ENCODE measurements around the gene LRRC4C. TPM values are rescaled to one million over a fixed set of nuclear protein-coding genes. Genes with fewer than 3 reads are reported as not detected.

The LRRC4C gene
- total RNA-seq: not detected in 2 replicates

- DNase-seq (ENCODE audit: low read depth, low spot score): no peak
Observed at GRCh38 chr11:41459465-41460401, at the start of gene LRRC4C. Gene LRRC4C, minus strand, starts transcription at chr11:41459652.

GRCh38 chr11:41508121-41508520 is 48.7 kb upstream of the LRRC4C start:
- no peak for DNase-seq (ENCODE audit: low read depth, low spot score)

DNA sequence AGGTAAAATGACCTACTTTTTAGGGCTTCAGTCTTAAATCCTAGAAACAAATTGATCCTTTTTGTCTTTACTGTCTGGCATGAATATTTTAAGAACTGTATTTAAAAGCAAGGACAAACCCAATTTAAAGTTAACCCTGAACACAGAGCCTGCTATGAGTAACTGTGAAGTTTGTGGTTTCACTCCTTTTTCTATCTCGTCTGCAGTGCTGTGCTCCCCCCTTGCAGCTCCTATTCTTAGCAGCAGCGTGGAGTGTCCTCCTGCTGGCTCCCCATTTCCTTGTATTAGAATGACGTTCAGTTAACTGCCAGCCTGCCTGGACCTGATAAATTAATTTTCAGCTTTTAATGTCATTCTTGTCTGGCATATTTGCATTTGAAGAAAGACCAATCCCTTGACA is 40.0 kb upstream of the LRRC4C start:
- no peak for DNase-seq (ENCODE audit: low read depth, low spot score)

DNA sequence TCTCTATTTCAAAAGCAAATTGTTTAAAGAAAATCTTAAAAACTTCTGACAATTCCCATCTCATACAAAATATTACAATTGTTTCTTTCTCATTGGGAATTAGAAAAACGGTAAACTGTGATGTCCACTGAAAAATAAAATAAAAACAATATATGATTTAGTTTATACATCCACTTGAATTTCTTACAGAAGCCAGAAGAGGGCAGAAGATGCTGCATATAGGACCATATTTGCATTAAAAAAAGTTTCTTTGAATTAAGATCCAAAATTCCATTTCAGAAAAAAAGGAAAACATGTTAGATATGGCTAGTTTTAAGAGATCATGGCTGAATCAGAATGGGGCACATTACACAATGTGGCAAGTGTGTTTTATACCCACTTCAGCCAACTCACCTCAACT is 39.3 kb upstream of the LRRC4C start:
- DNase-seq (ENCODE audit: low read depth, low spot score): no peak

DNA sequence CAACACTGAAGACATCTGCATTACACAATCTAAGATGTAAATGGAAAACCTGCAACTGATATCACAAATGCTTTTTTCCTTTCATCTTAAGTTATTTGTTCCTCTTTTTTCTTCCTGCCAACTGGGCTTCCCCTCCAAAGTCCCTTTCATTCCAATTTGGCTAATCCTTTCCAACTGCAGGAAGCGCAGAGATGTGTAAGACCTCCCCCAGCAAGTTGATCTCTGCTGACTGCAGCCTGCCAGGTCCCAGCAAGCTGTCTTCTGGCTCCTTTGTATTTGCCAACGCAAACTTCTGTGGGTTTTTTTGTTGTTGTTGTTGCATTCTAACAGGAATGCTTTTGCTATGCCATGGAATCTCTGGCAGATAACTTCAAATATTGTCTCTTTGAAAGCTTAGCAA is 38.5 kb upstream of the LRRC4C start:
- no peak for DNase-seq (ENCODE audit: low read depth, low spot score)

DNA sequence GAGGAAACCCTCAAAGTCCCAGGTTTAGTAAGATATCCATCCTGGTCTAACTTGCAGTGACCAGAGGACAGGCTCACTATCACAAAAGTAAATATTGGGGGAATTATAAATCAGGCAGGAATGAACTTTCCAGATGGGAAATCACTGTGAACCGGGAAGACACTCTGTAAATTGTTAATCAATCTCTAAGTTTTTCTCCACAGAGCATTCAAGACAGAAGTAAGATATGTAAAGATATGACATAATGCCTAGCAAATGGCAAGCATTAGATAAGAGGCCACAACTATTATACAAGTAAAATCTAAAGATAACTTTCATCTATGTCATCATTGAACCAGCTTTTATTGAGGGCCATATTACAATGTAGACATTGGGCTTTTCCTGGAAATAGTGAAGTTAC is 35.3 kb upstream of the LRRC4C start:
- no peak for DNase-seq (ENCODE audit: low read depth, low spot score)

- no peak for DNase-seq (ENCODE audit: low read depth, low spot score)
Observed at GRCh38 chr11:41486424-41486823, 27.0 kb upstream of the LRRC4C start.

DNA sequence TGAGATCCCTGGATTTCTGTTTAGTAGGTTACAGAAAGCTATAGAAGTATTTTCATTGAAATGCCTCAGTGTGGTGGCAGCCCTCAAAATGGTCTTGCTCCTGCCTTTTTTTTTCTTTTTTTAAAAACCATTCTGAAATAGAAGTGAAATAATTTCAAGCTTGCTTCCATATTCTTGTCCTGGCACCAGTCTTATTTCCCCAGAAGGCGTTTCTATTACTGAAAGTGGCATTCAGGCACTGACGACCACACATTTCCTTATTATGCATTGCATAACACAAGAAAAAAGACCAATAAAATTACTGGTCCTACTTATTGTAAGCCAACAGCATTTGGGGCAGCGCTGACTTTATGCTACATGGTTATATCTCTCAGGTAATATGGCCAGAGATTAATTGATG is 24.5 kb upstream of the LRRC4C start:
- no peak for DNase-seq (ENCODE audit: low read depth, low spot score)

DNA sequence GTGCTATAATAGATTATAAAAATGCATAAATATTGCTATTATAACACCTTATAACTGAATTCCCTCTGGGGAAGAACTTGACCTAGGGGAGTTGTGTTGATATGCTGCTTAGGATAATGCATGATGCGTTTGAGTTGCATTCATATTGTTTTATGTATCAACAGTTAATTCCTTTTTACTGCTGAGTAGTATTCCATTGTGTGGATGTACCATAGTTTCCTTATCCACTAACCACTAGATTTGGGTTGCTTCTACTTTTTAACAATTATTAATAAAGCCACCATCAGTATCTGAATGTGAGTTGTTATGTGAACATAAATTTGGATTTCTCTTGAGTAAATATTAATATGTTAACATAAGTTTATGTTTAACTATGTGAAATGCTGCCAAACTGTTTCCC is 19.7 kb upstream of the LRRC4C start:
- no peak for DNase-seq (ENCODE audit: low read depth, low spot score)

GRCh38 chr11:41461057-41461681 is 1.7 kb upstream of the LRRC4C start:
- no peak for DNase-seq (ENCODE audit: low read depth, low spot score)

- no peak for DNase-seq (ENCODE audit: low read depth, low spot score)
Observed at GRCh38 chr11:41458641-41459040, 811 bp downstream of the LRRC4C start.

- no peak for DNase-seq (ENCODE audit: low read depth, low spot score)
Observed at GRCh38 chr11:41458154-41458553, 1.3 kb downstream of the LRRC4C start.

DNA sequence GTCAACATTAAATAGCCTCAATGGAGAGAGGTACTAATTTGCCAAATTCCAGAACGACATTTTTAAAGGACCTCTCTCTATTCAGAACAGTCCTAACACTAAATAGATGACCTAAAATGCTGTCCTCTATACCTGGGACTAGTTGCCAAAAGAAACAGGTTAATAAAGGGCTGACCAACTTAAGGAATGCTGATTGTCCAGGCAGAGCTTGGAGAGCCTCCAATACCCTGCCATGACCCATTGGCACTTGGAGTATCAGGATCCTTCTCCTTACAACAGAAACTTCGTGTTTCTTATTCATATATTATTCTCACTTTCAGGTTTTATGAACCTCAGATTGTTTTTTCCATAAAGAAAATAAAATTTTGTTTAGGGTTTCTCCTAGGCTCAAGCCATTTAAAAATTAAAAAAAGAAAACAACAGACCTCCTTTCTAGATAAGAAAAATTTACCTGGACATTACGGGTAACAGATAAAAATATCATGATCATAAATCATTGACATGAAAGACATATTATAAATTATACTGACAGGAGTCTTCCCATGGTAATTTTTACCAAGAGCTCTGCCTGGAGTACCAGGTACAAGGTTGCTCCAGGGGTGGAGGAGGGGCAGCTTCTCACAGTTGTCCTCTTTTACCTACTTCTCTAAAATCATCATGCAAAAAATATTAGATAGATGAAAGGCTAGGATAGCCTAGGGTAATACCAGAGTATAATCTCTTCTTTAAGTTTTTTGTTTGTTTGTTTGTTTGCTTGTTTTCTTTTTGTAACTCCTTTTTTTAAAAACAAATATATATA is 2.0 kb downstream of the LRRC4C start:
- no peak for DNase-seq (ENCODE audit: low read depth, low spot score)

GRCh38 chr11:41456269-41456668 is 3.2 kb downstream of the LRRC4C start:
- no peak for DNase-seq (ENCODE audit: low read depth, low spot score)

DNA sequence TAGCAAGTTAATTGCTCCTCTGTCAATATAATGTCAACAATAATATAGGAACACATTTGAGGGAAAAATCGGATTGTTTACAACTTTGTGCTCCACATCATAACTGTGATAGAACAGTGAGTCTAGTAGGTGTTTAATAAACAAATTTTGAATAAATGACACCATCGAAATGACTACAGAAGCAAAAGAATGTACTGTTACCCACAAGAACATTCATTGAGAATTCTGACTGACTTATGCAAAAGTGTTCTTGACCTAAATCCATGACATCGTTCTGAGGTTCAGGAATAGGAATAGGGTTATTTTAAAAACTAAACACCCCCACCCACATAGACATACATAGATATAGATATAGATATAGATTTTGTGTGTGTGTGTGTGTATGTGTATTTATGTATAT is 8.4 kb downstream of the LRRC4C start:
- no peak for DNase-seq (ENCODE audit: low read depth, low spot score)

DNA sequence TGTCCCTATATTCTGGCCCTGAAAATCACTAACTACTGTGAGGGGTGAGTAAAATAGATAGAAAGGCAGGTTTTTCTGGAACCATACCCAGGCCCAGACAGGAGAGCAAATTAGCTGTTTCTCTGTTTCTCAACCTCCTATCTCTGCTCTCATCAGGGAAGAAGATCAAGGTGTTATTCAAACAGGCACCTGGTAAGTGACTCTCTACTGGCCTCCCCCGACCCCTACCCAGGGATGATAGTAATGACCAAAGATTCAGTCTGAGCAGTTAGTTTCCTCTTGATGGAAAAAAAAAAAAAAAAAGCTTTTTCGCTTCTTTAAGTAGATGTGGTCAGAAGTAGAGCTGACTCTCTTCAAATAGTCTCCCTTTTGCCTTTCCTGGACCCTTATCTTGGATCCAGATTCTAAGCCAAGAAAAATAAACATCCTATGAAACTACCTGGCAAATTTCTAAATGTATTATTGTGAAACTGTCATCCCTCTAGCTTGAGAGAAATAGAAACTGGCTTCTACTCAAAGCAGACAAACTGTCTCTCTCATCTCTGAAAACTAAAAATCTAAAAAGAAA is 9.9 kb downstream of the LRRC4C start:
- no peak for DNase-seq (ENCODE audit: low read depth, low spot score)

- no peak for DNase-seq (ENCODE audit: low read depth, low spot score)
Observed at GRCh38 chr11:41446566-41446965, 12.9 kb downstream of the LRRC4C start.

GRCh38 chr11:41446107-41446506 is 13.3 kb downstream of the LRRC4C start:
- DNase-seq (ENCODE audit: low read depth, low spot score): no peak

DNA sequence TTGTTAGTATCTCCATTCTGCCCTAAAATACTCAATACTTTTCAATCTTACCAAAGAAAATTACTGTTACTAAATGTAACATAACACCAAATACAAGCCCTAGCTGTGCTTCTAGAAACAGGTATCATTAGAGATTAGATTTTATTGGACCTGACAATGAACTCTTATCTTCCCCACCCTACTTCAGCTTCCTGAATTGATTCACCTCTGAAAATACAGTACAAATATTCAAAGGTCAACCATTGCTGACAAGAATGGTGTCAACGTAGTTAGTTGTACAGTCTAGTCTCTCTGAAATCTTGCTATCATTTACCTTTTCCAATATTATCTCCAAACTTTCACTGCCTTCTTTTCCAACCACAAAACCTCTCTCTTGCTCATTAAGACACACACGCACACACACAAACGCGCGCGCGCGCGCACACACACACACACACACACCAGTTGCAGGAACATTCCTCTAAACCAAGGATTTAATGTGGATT is 22.4 kb downstream of the LRRC4C start:
- no peak for DNase-seq (ENCODE audit: low read depth, low spot score)

DNA sequence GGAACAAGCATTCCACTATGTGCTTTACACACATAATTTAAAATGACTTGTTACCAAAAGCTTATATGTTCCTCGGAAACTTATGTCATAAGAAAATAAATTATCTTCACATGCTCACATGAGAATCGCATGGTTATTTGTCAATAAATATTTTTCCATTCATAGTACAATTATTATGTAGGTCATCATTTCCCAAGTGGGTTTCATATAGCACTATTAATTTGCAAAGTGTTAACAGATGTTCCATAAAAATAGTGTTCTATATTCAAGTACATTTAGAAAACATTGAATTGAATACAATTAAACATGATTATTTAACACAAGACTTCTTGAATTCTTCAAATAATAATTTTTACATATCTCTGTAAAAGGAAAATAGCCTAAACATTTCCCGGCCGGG is 23.9 kb downstream of the LRRC4C start:
- DNase-seq (ENCODE audit: low read depth, low spot score): no peak

- no peak for DNase-seq (ENCODE audit: low read depth, low spot score)
Observed at GRCh38 chr11:41431784-41432183, 27.7 kb downstream of the LRRC4C start.

- DNase-seq (ENCODE audit: low read depth, low spot score): no peak
Observed at GRCh38 chr11:41419901-41420300, 39.6 kb downstream of the LRRC4C start.

Measured in pulmonary artery endothelial cell (primary cell).